Panc1 (cell line): ENCODE measurements around the gene VMAC. TPM values are rescaled to one million over a fixed set of nuclear protein-coding genes. Genes with fewer than 3 reads are reported as not detected.
A peak's percentile ranks its signal among the peaks of the same experiment; 100 is the strongest.
"Not testable (repeated sequence)": the region's sequence is repeated elsewhere in the genome, so short reads cannot be mapped to it uniquely, and the experiment has no call there.

Experiments
- ATAC-seq: fragments of 200-7000 bp; cut with Tn5 transposase; 2 replicates; pipeline ENCODE4 v1.9.1; 2020; ENCODE audit warnings: mild to moderate bottlenecking, moderate library complexity
- Bru-seq: library from RNA; stranded (reverse); fragments of 400-500 nt; gene quantifications from one replicate; lab custom pipeline; 2021; lab: Mats Ljungman, UMichigan
- BruChase-seq, 2 experiments: library from RNA; stranded (reverse); fragments of 400-500 nt; gene quantifications; one replicate each; lab custom pipeline; 2021; lab: Mats Ljungman, UMichigan
- BruUV-seq: library from RNA; stranded (reverse); fragments of 400-500 nt; replicated peaks from 2 replicates; lab custom pipeline; 2021; lab: Mats Ljungman, UMichigan
- CTCF ChIA-PET: fragments of 300-600 bp; sonication (Branson Sonifier 250); formaldehyde crosslinking; loops from one replicate; lab custom pipeline; 2022; ENCODE audit warnings: antibody characterized with exemption; lab: Charles Lee
- POLR2A ChIA-PET: fragments of 300-600 bp; sonication (Branson Sonifier 250); formaldehyde crosslinking; loops from one replicate; lab custom pipeline; 2022; ENCODE audit warnings: antibody characterized with exemption; lab: Charles Lee
- DNase-seq: peaks from one replicate; pipeline ENCODE4 v3.0.0-alpha.2; 2010; ENCODE audit warnings: low read depth, low spot score
- H3K27ac ChIP-seq: 2 replicates; pipeline ENCODE4 v1.5.1; 2011; ENCODE audit warnings: mild to moderate bottlenecking, low read length, inconsistent platforms
- H3K27me3 ChIP-seq: fragments of 200-500 bp; sonication (Bioruptor generic); 2 replicates; pipeline ENCODE4 v1.6.0; 2014; ENCODE audit warnings: low read length, inconsistent platforms; ENCODE audit not compliant: control insufficient read depth, insufficient read depth
- H3K36me3 ChIP-seq: fragments of 200-500 bp; sonication (Bioruptor generic); 2 replicates; pipeline ENCODE4 v1.5.1; 2014; ENCODE audit warnings: inconsistent platforms, mild to moderate bottlenecking, low read length, moderate library complexity; ENCODE audit not compliant: control insufficient read depth, insufficient read depth
- H3K4me1 ChIP-seq: 2 replicates; pipeline ENCODE4 v1.5.1; 2011; ENCODE audit warnings: inconsistent platforms, mild to moderate bottlenecking, low read length, moderate library complexity; ENCODE audit not compliant: control insufficient read depth, insufficient read depth
- H3K4me3 ChIP-seq, 2 experiments: 2 replicates each; pipeline ENCODE4 v1.5.1; 2011 to 2012; ENCODE audit warnings: low read depth in 2 of 2, low read length in 2 of 2, mild to moderate bottlenecking in 2 of 2, inconsistent platforms in 1 of 2, moderate library complexity in 1 of 2
- H3K9me3 ChIP-seq: fragments of 200-500 bp; sonication (Bioruptor generic); 2 replicates; pipeline ENCODE4 v1.5.1; 2014; ENCODE audit warnings: low read depth, mild to moderate bottlenecking, inconsistent platforms, low read length, moderate library complexity; ENCODE audit not compliant: control insufficient read depth, insufficient read depth
- POLR2AphosphoS5 ChIP-seq: IDR thresholded peaks from 2 replicates; pipeline ENCODE4 v1.6.1; 2012; ENCODE audit warnings: mild to moderate bottlenecking, low read depth, low read length, moderate library complexity
- TCF7L2 ChIP-seq: IDR thresholded peaks from 2 replicates; pipeline ENCODE4 v1.6.1; 2011; ENCODE audit warnings: mild to moderate bottlenecking, low read depth, low read length, inconsistent platforms
- in situ Hi-C: cut with HindIII; loops from 2 replicates; pipeline ENCODE4 v1.10.0; 2016; ENCODE audit warnings: low sequenced_read_pairs, low pct_unique_long_range_greater_than_20kb
- intact Hi-C: fragments of 100-400 bp; cut with micrococcal nuclease; formaldehyde crosslinking; loops from one replicate; pipeline ENCODE4 v1.10.0; 2022; ENCODE audit not compliant: unreplicated experiment
- long read RNA-seq: library from polyadenylated mRNA; unstranded; transcript quantifications from one replicate; pipeline ENCODE4 v2.0.0, GENCODE V29; 2021; ENCODE audit not compliant: unreplicated experiment
- polyA plus RNA-seq: library from polyadenylated mRNA; unstranded; fragments of >200 nt; gene quantifications from one replicate; pipeline ENCODE4 v1.2.1, GENCODE V29; 2012; ENCODE audit warnings: missing spikeins; ENCODE audit not compliant: insufficient read length
- total RNA-seq: library from RNA; stranded (reverse); gene quantifications from one replicate; pipeline ENCODE4 v1.2.1, GENCODE V29; 2021; ENCODE audit not compliant: unreplicated experiment
- TF ChIP-seq, protein P1 (sequence below), 2 experiments: IDR thresholded peaks; 2 replicates each; pipeline ENCODE4 v1.6.1; 2011 to 2012; ENCODE audit warnings: low read depth in 2 of 2, control low read depth in 1 of 2, low read length in 1 of 2, mild to moderate bottlenecking in 1 of 2, moderate library complexity in 1 of 2; ENCODE audit not compliant: insufficient read depth in 1 of 2
- TF ChIP-seq, protein P2 (sequence below): fragments of 450-650 bp; IDR thresholded peaks from 2 replicates; pipeline ENCODE4 v1.5.1; 2017; ENCODE audit warnings: mild to moderate bottlenecking

The VMAC gene, protein sequence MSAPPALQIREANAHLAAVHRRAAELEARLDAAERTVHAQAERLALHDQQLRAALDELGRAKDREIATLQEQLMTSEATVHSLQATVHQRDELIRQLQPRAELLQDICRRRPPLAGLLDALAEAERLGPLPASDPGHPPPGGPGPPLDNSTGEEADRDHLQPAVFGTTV
- total RNA-seq, result 5.2 TPM
- 3.6 TPM for polyA plus RNA-seq
- percentile 59 among the genes with signal in this experiment for Bru-seq, nascent RNA
- BruChase-seq, experiment 1, labeled RNA remaining after a 2-hour chase, result percentile 69 among the genes with signal in this experiment
- percentile 86 among the genes with signal in this experiment for BruChase-seq, experiment 2, labeled RNA remaining after a 6-hour chase
- long read RNA-seq, partial matches to known transcripts, result 0 of 6 reads
- long read RNA-seq, other reads (novel, unspliced or antisense), result 2 of 6 reads

DNA sequence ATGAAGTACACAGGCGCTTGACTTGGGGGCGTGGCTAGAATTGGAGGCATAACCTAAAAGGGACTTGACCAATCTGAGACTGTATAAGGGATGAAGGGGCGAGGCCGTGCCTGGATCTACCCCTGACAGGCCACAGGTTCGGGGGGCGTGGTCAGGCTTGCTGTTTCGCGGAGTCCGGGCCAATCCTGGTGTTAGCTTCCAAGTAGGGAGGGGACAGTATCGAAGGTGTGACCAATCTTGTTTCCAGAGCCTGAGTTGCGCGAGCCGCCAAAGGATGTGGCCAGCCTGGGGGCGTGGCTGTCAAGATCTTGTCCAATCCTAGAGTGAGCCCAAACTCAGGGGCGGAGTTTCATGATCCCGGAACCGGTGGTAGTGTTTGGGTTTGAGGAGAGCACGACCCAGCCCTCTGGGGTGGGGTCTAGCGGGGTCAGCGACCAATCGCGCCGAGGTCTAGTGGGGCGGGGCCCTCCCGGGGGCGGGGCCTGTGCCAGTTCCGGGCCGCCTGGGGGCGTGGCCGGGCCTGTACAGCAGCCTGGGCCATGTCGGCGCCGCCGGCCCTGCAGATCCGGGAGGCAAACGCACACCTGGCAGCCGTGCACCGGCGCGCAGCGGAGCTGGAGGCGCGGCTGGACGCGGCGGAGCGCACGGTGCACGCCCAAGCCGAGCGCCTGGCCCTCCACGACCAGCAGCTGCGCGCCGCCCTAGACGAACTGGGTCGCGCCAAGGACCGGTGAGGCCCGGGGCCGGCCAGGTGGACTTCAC, at the start of gene VMAC:
Gene VMAC, plus strand, starts transcription at position 521 of the 762 bp plus-strand sequence. Its CDS starts 19 bp downstream, at position 540.
- no peaks in the 10 kb centered on the region; the same call in 1 of the 2 replicates for H3K36me3 ChIP-seq
- ATAC-seq, result peak; percentile 91
- peak within 1 kb of the TSS; percentile 91 for H3K27ac ChIP-seq
- TF ChIP-seq TCF7L2 (peak; percentile 95), POLR2AphosphoS5 (no peak)
- TF ChIP-seq, protein P1, sequence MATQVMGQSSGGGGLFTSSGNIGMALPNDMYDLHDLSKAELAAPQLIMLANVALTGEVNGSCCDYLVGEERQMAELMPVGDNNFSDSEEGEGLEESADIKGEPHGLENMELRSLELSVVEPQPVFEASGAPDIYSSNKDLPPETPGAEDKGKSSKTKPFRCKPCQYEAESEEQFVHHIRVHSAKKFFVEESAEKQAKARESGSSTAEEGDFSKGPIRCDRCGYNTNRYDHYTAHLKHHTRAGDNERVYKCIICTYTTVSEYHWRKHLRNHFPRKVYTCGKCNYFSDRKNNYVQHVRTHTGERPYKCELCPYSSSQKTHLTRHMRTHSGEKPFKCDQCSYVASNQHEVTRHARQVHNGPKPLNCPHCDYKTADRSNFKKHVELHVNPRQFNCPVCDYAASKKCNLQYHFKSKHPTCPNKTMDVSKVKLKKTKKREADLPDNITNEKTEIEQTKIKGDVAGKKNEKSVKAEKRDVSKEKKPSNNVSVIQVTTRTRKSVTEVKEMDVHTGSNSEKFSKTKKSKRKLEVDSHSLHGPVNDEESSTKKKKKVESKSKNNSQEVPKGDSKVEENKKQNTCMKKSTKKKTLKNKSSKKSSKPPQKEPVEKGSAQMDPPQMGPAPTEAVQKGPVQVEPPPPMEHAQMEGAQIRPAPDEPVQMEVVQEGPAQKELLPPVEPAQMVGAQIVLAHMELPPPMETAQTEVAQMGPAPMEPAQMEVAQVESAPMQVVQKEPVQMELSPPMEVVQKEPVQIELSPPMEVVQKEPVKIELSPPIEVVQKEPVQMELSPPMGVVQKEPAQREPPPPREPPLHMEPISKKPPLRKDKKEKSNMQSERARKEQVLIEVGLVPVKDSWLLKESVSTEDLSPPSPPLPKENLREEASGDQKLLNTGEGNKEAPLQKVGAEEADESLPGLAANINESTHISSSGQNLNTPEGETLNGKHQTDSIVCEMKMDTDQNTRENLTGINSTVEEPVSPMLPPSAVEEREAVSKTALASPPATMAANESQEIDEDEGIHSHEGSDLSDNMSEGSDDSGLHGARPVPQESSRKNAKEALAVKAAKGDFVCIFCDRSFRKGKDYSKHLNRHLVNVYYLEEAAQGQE (IDR thresholded peaks at IDR 0.05; ENCODE audit: insufficient read depth in 1 of 2, low read depth in 2 of 2, low read length in 1 of 2), result no peak
- TF ChIP-seq, protein P2, sequence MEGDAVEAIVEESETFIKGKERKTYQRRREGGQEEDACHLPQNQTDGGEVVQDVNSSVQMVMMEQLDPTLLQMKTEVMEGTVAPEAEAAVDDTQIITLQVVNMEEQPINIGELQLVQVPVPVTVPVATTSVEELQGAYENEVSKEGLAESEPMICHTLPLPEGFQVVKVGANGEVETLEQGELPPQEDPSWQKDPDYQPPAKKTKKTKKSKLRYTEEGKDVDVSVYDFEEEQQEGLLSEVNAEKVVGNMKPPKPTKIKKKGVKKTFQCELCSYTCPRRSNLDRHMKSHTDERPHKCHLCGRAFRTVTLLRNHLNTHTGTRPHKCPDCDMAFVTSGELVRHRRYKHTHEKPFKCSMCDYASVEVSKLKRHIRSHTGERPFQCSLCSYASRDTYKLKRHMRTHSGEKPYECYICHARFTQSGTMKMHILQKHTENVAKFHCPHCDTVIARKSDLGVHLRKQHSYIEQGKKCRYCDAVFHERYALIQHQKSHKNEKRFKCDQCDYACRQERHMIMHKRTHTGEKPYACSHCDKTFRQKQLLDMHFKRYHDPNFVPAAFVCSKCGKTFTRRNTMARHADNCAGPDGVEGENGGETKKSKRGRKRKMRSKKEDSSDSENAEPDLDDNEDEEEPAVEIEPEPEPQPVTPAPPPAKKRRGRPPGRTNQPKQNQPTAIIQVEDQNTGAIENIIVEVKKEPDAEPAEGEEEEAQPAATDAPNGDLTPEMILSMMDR, result no peak
- H3K4me1 ChIP-seq, result no peaks in the 10 kb centered on the region
- no TSS peak for BruUV-seq
- peak within 1 kb of the TSS; percentile 83 to 99 for H3K4me3 ChIP-seq
- no peaks in the 10 kb centered on the region for H3K9me3 ChIP-seq
- DNase-seq, result peak; percentile 97
- ChIA-PET POLR2A (no interaction called here), CTCF (interaction anchor here (1.2 kb wide), 1 partner anchor 101 kb away, joined by 6 read pairs; no protein-coding TSS in a partner anchor)
- in situ Hi-C loops, result no loop called here
- no peaks in the 10 kb centered on the region for H3K27me3 ChIP-seq
- intact Hi-C loops, result no loop called here

DNA sequence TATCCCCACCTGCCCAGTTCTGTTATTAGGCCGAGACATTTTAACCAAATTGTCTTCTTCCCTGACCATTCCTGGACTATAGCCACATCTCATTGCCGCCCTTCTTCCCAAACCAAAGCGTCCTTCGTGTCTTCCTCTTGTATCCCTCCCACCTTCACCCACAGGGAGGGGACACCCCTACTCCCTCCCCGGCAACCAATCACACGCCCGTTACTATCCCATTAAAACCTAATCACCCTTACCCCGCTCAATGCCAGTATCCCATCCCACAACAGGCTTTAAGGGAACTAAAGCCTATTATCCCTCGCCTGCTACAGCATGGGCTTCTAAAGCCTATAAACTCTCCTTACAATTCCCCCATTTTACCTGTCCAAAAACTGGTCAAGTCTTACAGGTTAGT, 49.5 kb upstream of the VMAC start:
- ATAC-seq, POLR2A ChIA-PET: not testable (repeated sequence)

More for the DNA sequence above, 49.5 kb upstream of the VMAC start:
- H3K4me1 ChIP-seq, intact Hi-C loops, in situ Hi-C loops, H3K36me3 ChIP-seq, DNase-seq, H3K27ac ChIP-seq, BruUV-seq, CTCF ChIA-PET, H3K9me3 ChIP-seq, H3K27me3 ChIP-seq, H3K4me3 ChIP-seq: not testable (repeated sequence)
